HG03432 (cell line): ENCODE results near the gene CLK4.

Experiments
- ATAC-seq: cut with Tn5 transposase; IDR thresholded peaks from one replicate; pipeline ENCODE4 v1.9.1; 2021; ENCODE audit warnings: mild to moderate bottlenecking, moderate library complexity; ENCODE audit not compliant: unreplicated experiment

CLK4 gene

GRCh38 chr5:178560911-178561310, 65.9 kb downstream of the CLK4 start:
- no peak for ATAC-seq

- ATAC-seq = no peak
Measured at GRCh38 chr5:178557416-178557815, 69.4 kb downstream of the CLK4 start.

- ATAC-seq = no peak
Measured at GRCh38 chr5:178555771-178556211, 71.1 kb downstream of the CLK4 start.

- no peak for ATAC-seq
Measured at GRCh38 chr5:178555005-178555404, 71.8 kb downstream of the CLK4 start.

- no peak for ATAC-seq
Measured at GRCh38 chr5:178554311-178554710, 72.5 kb downstream of the CLK4 start.

- ATAC-seq = no peak
Measured at GRCh38 chr5:178553517-178553916, 73.3 kb downstream of the CLK4 start.
